Endothelial cell of umbilical vein (primary cell): ENCODE data around the gene TPBG. TPM values are rescaled to one million over a fixed set of nuclear protein-coding genes. Genes with fewer than 3 reads are reported as not detected.

Experiments
- BruUV-seq: library from RNA; stranded (reverse); fragments of 400-500 nt; replicated peaks from 2 replicates; lab custom pipeline; 2021; lab: Mats Ljungman, UMichigan
- CTCF ChIA-PET: fragments of 300-600, 350-600 bp; sonication (Branson Sonifier 250); formaldehyde crosslinking; loops from one replicate; lab custom pipeline; 2021; ENCODE audit warnings: antibody characterized with exemption, inconsistent platforms; lab: Charles Lee
- POLR2A ChIA-PET: fragments of 300-600, 350-600 bp; sonication (Branson Sonifier 250); formaldehyde crosslinking; loops from one replicate; lab custom pipeline; 2021; ENCODE audit warnings: antibody characterized with exemption, inconsistent platforms; lab: Charles Lee
- DNase-seq: peaks from one replicate; pipeline ENCODE4 v3.0.0-alpha.2; 2011; ENCODE audit warnings: low read depth, low spot score
- FAIRE-seq: peaks from 2 replicates; lab custom pipeline; 2011; peaks lifted over from hg19 to GRCh38; lab: Jason Lieb, UNC
- H2AFZ ChIP-seq: 2 replicates; pipeline ENCODE4 v1.6.0; 2012; ENCODE audit warnings: low read depth, low read length, control low read depth, inconsistent platforms
- H3K27ac ChIP-seq: 2 replicates; pipeline ENCODE4 v1.5.1; 2011; ENCODE audit warnings: low read depth, mild to moderate bottlenecking, control low read depth, low read length, moderate library complexity; ENCODE audit not compliant: insufficient read depth
- H3K27me3 ChIP-seq, 2 experiments: 2 replicates each; pipeline versions ENCODE4 v1.6.0 to v1.6.1; 2011; ENCODE audit warnings: low read length in 2 of 2, mixed read lengths in 1 of 2; ENCODE audit not compliant: control insufficient read depth in 2 of 2, insufficient read depth in 2 of 2
- H3K36me3 ChIP-seq, 2 experiments: 2 replicates in 1 of 2; 3 replicates in 1 of 2; pipeline ENCODE4 v1.5.1; 2011; ENCODE audit warnings: low read length in 2 of 2, mild to moderate bottlenecking in 1 of 2, moderate library complexity in 1 of 2; ENCODE audit not compliant: control insufficient read depth in 2 of 2, insufficient read depth in 2 of 2; ENCODE audit errors: extremely low read depth in 1 of 2
- H3K4me1 ChIP-seq: 3 replicates; pipeline ENCODE4 v1.5.1; 2011; ENCODE audit warnings: mild to moderate bottlenecking, low read length; ENCODE audit not compliant: control insufficient read depth, insufficient read depth; ENCODE audit errors: extremely low read depth
- H3K4me2 ChIP-seq: 2 replicates; pipeline ENCODE4 v1.6.1; 2011; ENCODE audit warnings: low read length, control low read depth, mixed read lengths; ENCODE audit not compliant: insufficient read depth
- H3K4me3 ChIP-seq, 3 experiments: fragments of 200-600 bp in 1 of 3; sonication (generic), shearing (Covaris generic) in 1 of 3; replicated peaks in 1 of 3; 2 replicates each; pipeline ENCODE4 v1.5.1; 2011 to 2016; ENCODE audit warnings: control low read depth in 3 of 3, low read length in 3 of 3, mild to moderate bottlenecking in 2 of 3, inconsistent platforms in 1 of 3, low read depth in 1 of 3, moderate library complexity in 1 of 3; ENCODE audit not compliant: insufficient read depth in 1 of 3
- H3K79me2 ChIP-seq: 2 replicates; pipeline ENCODE4 v1.6.0; 2012; ENCODE audit warnings: low read length, inconsistent platforms; ENCODE audit not compliant: control insufficient read depth, insufficient read depth
- H3K9ac ChIP-seq: replicated peaks from 2 replicates; pipeline ENCODE3; 2011; ENCODE audit warnings: low read length, control low read depth; ENCODE audit not compliant: insufficient read depth; ENCODE audit errors: extremely low read depth
- H3K9me1 ChIP-seq: replicated peaks from 3 replicates; pipeline ENCODE4 v1.6.0; 2011; ENCODE audit warnings: mild to moderate bottlenecking, low read length; ENCODE audit not compliant: control insufficient read depth, insufficient read depth; ENCODE audit errors: extremely low read depth
- H3K9me3 ChIP-seq: replicated peaks from 2 replicates; pipeline ENCODE4 v1.5.1; 2012; ENCODE audit warnings: low read length, inconsistent platforms; ENCODE audit not compliant: control insufficient read depth, insufficient read depth
- H4K20me1 ChIP-seq: replicated peaks from 2 replicates; pipeline ENCODE3; 2011; ENCODE audit warnings: mild to moderate bottlenecking, low read length; ENCODE audit not compliant: control insufficient read depth, insufficient read depth; ENCODE audit errors: extremely low read depth
- FOS ChIP-seq: IDR thresholded peaks from 2 replicates; pipeline ENCODE4 v1.6.1; 2011; ENCODE audit warnings: mild to moderate bottlenecking, low read length, moderate library complexity, borderline replicate concordance; ENCODE audit not compliant: insufficient read depth
- JUN ChIP-seq: IDR thresholded peaks from 2 replicates; pipeline ENCODE4 v1.6.1; 2011; ENCODE audit warnings: borderline replicate concordance, low read depth; ENCODE audit not compliant: insufficient read length, insufficient read depth
- MYC ChIP-seq: IDR thresholded peaks from one replicate; pipeline ENCODE4 v1.6.1; 2011; ENCODE audit warnings: mild to moderate bottlenecking, low read depth, low read length
- POLR2A ChIP-seq: IDR thresholded peaks from 2 replicates; pipeline ENCODE4 v1.6.1; 2012; ENCODE audit warnings: low read depth, mild to moderate bottlenecking, control low read depth, low read length
- POLR2AphosphoS5 ChIP-seq: IDR thresholded peaks from 2 replicates; pipeline ENCODE4 v1.6.1; 2012; ENCODE audit warnings: low read depth, mild to moderate bottlenecking, control low read depth, low read length, moderate library complexity; ENCODE audit not compliant: insufficient read depth
- dilution Hi-C: fragments of 300-500 bp; cut with MboI; formaldehyde crosslinking; loops from one replicate; pipeline ENCODE4 v1.15.0; 2019; ENCODE audit warnings: low sequenced_read_pairs; ENCODE audit not compliant: extremely low pct_ligation_motif_present
- intact Hi-C: fragments of 100-400 bp; cut with micrococcal nuclease; formaldehyde crosslinking; loops from one replicate; pipeline ENCODE4 v1.10.0; 2022
- polyA plus RNA-seq, 4 experiments: library from polyadenylated mRNA; depleted of rRNA in 3 of 4; stranded (reverse) in 3 of 4; unstranded in 1 of 4; fragments of >200 nt; gene quantifications; 2 replicates each; pipeline versions ENCODE4 v1.2.1 to v1.2.3, GENCODE V29; 2011 to 2012; ENCODE audit warnings: missing spikeins in 1 of 4
- total RNA-seq: library from RNA; stranded (reverse); gene quantifications from 2 replicates; pipeline ENCODE4 v1.2.3, GENCODE V29; 2021
- TF ChIP-seq, protein P1 (sequence below): IDR thresholded peaks from 2 replicates; pipeline ENCODE4 v1.6.1; 2011; ENCODE audit not compliant: insufficient read depth, insufficient read length
- TF ChIP-seq, protein P2 (sequence below), 2 donors: IDR thresholded peaks; 1 replicate in 1 of 2; 2 replicates in 1 of 2; pipeline ENCODE4 v1.5.1; 2011; ENCODE audit warnings: low read length in 2 of 2, mild to moderate bottlenecking in 2 of 2, moderate library complexity in 2 of 2, control low read depth in 1 of 2, inconsistent platforms in 1 of 2, low read depth in 1 of 2; ENCODE audit not compliant: insufficient read depth in 1 of 2; ENCODE audit errors: extremely low read depth in 1 of 2

The TPBG gene
- total and polyA plus RNA-seq, 2 donors (not counting 3 experiments of a cell fraction or from before 2014, with no cell fraction given), result 7.5 to 9.0 TPM

- Histone ChIP-seq H3K4me3 (no peak overlapping the region), H3K9me1 (no peaks in the 10 kb centered on the region), H3K27me3 (peaks cover 0 to 3% of the 10 kb centered on the region in 2 experiments), H3K27ac (no peak overlapping the region), H3K36me3 (no peaks in the 10 kb centered on the region), H3K9ac (no peak overlapping the region), H3K79me2 (no peaks in the 10 kb centered on the region), H3K4me1 (no peaks in the 10 kb centered on the region), H4K20me1 (no peaks in the 10 kb centered on the region), H3K9me3 (no peaks in the 10 kb centered on the region), H3K4me2 (no peak overlapping the region), H2AFZ (no peak overlapping the region)
- intact Hi-C loops, result no loop called here
- ChIA-PET POLR2A (no interaction called here), CTCF (interaction anchor here (1.3 kb wide), 1 partner anchor 381 kb away, joined by 3 read pairs; no protein-coding TSS in a partner anchor)
- BruUV-seq, result no TSS peak
- DNase-seq (no peak), FAIRE-seq (no peak)
- dilution Hi-C loops, result no loop called here
- TF ChIP-seq MYC (no peak), JUN (no peak), FOS (no peak), POLR2AphosphoS5 (no peak), POLR2A (no peak)
- TF ChIP-seq, protein P1, sequence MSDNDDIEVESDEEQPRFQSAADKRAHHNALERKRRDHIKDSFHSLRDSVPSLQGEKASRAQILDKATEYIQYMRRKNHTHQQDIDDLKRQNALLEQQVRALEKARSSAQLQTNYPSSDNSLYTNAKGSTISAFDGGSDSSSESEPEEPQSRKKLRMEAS, result no peak
- TF ChIP-seq, protein P2, sequence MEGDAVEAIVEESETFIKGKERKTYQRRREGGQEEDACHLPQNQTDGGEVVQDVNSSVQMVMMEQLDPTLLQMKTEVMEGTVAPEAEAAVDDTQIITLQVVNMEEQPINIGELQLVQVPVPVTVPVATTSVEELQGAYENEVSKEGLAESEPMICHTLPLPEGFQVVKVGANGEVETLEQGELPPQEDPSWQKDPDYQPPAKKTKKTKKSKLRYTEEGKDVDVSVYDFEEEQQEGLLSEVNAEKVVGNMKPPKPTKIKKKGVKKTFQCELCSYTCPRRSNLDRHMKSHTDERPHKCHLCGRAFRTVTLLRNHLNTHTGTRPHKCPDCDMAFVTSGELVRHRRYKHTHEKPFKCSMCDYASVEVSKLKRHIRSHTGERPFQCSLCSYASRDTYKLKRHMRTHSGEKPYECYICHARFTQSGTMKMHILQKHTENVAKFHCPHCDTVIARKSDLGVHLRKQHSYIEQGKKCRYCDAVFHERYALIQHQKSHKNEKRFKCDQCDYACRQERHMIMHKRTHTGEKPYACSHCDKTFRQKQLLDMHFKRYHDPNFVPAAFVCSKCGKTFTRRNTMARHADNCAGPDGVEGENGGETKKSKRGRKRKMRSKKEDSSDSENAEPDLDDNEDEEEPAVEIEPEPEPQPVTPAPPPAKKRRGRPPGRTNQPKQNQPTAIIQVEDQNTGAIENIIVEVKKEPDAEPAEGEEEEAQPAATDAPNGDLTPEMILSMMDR (IDR thresholded peaks at IDR 0.05; ENCODE audit: extremely low read depth in 1 of 2, insufficient read depth in 1 of 2, low read depth in 1 of 2, low read length in 2 of 2), result no peak
Observed at GRCh38 chr6:82331031-82331773, 32.4 kb upstream of the TPBG start.
